ENCODE results near the gene SEMA4D.
A peak's percentile ranks its signal among the peaks of the same experiment; 100 is the strongest.

Gene SEMA4D

DNA sequence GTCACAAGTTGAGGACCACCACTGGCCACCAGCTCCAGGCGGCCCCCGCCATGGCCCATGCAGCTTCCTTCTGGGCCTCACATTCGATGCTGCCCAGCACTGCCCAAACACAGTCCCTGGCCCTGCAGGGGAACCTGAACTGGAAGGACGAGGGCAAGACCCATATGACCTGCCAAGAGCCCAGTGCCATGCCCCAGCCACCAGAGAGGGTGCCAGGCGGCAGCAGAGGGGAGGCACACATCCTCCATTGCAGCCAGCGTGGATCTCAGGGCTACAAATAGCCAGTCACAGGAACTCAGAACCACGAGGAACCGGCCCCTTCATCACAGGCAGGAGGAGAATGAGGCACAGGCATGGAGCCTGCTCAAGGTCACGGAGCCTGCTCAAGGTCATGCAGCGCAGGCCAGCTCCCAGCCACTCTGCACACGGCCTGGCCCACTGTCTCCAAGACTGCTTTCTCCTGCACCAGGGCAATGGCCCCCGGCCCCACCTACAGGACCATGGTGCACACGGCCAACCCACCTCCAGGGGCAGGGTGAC, 69.6 kb downstream of the SEMA4D start:
- Histone ChIP-seq H3K27ac (peak overlapping the region; percentile 93), H4K20me1 (ENCODE audit: insufficient read depth) (no peaks in the 10 kb centered on the region), H3K79me2 (ENCODE audit: insufficient read depth, low read depth) (peaks cover 83% of the 10 kb centered on the region)

GRCh38 chr9:89427621-89428221, 70.2 kb downstream of the SEMA4D start:
- Histone ChIP-seq H3K27me3 (ENCODE audit: insufficient read depth, low read depth) (no peaks in the 10 kb centered on the region), H4K20me1 (ENCODE audit: insufficient read depth) (no peaks in the 10 kb centered on the region), H3K4me3 (IDR thresholded peaks at IDR 0.05; ENCODE audit: insufficient read depth, low read depth, low read length) (no peak overlapping the region), H3K27ac (peak overlapping the region; percentile 93), H3K4me1 (ENCODE audit: low read depth, poor library complexity, severe bottlenecking) (peaks cover 99% of the 10 kb centered on the region), H2AFZ (ENCODE audit: low read depth) (no peak overlapping the region), H3K36me3 (ENCODE audit: insufficient read depth) (no peaks in the 10 kb centered on the region; the same call in 1 of the 2 replicates), H3K4me2 (peak overlapping the region; percentile 99), H3K79me2 (ENCODE audit: insufficient read depth, low read depth) (peaks cover 86% of the 10 kb centered on the region), H3K9ac (peak overlapping the region; percentile 64; the same call in 1 of the 2 replicates)
- TF ChIP-seq CTCF (conservative IDR thresholded peaks at IDR 0.05; ENCODE audit: low read depth, low read length), result no peak

More for the DNA sequence above, 69.6 kb downstream of the SEMA4D start:
- H3K9ac ChIP-seq, result no peak overlapping the region
- H3K4me1 ChIP-seq (ENCODE audit: low read depth, poor library complexity, severe bottlenecking), result peaks cover 99% of the 10 kb centered on the region
- no peak overlapping the region for H3K4me3 ChIP-seq (IDR thresholded peaks at IDR 0.05; ENCODE audit: insufficient read depth, low read depth, low read length)
- no peak overlapping the region for H2AFZ ChIP-seq (ENCODE audit: low read depth)
- no peak for TF ChIP-seq CTCF (conservative IDR thresholded peaks at IDR 0.05; ENCODE audit: low read depth, low read length)
- peak overlapping the region; percentile 99 for H3K4me2 ChIP-seq
- no peaks in the 10 kb centered on the region; the same call in 1 of the 2 replicates for H3K36me3 ChIP-seq (ENCODE audit: insufficient read depth)
- no peaks in the 10 kb centered on the region for H3K27me3 ChIP-seq (ENCODE audit: insufficient read depth, low read depth)

DNA sequence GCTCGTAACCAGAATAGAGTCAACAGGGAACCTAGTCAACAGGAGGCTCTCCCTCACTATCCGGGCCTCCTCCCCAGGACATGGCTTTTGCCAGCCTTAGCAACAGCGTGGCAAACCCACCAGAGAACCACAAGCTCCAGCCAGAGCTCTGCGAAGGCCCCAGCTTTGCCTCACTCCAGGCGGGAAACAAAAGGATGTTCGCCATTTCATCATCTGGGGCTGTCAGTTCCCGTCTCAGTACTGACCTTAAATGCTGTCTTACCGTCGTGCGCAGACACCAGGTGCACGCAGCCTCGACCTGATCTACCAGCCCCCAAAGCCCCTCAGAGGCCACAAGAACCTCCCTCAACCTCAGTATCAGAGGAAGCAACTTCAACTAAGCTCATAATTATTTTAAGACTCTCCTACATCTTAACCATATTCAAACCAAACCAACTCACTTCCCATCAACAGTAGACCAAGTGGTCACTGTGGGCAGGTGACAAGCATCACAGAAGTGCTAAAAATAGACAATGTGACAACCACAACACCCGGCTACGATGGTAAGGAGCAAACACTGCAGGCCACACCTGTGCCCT, 71.4 kb downstream of the SEMA4D start:
- Histone ChIP-seq H3K4me2 (peak overlapping the region; percentile 99), H2AFZ (ENCODE audit: low read depth) (no peak overlapping the region), H3K4me3 (IDR thresholded peaks at IDR 0.05; ENCODE audit: insufficient read depth, low read depth, low read length) (no peak overlapping the region), H3K27me3 (ENCODE audit: insufficient read depth, low read depth) (no peaks in the 10 kb centered on the region), H3K4me1 (ENCODE audit: low read depth, poor library complexity, severe bottlenecking) (peaks cover 95% of the 10 kb centered on the region), H3K9ac (peak overlapping the region; percentile 64), H3K36me3 (ENCODE audit: insufficient read depth) (peaks cover 4% of the 10 kb centered on the region; the same call in 1 of the 2 replicates), H3K27ac (peak overlapping the region; percentile 93), H4K20me1 (ENCODE audit: insufficient read depth) (no peaks in the 10 kb centered on the region), H3K79me2 (ENCODE audit: insufficient read depth, low read depth) (peaks cover 86% of the 10 kb centered on the region)
- no peak for TF ChIP-seq CTCF (conservative IDR thresholded peaks at IDR 0.05; ENCODE audit: low read depth, low read length)

DNA sequence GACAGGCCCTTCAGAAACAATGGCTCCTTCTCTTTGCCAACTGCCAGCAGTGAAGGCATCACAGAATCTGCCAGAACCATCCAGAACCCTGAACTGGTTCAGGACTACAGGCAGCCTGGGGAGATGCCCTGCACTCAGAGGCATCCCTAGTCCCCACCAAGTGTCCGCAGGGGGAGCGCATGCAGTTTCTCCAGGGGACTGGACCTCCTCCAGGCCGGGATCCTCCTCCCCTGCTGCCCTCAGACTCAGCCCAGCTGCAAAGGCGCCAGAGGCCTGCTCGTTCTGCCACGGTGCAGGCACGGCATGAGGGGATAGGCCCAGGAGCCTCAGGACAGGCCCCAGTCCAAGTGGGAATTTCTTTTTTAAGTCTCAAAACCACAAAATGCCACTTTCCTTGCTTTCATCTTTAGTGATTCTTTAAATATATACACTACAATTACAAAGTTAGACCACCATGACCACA, 72.0 kb downstream of the SEMA4D start:
- peaks cover 86% of the 10 kb centered on the region for H3K79me2 ChIP-seq (ENCODE audit: insufficient read depth, low read depth)
- H3K27ac ChIP-seq, result peak overlapping the region; percentile 93
- H2AFZ ChIP-seq (ENCODE audit: low read depth), result no peak overlapping the region
- no peaks in the 10 kb centered on the region for H4K20me1 ChIP-seq (ENCODE audit: insufficient read depth)
- H3K9ac ChIP-seq, result peak overlapping the region; percentile 64
- no peak for TF ChIP-seq CTCF (conservative IDR thresholded peaks at IDR 0.05; ENCODE audit: low read depth, low read length)
- H3K4me2 ChIP-seq, result peak overlapping the region; percentile 99
- no peak overlapping the region for H3K4me3 ChIP-seq (IDR thresholded peaks at IDR 0.05; ENCODE audit: insufficient read depth, low read depth, low read length)
- no peaks in the 10 kb centered on the region for H3K27me3 ChIP-seq (ENCODE audit: insufficient read depth, low read depth)
- peaks cover 4% of the 10 kb centered on the region; the same call in 1 of the 2 replicates for H3K36me3 ChIP-seq (ENCODE audit: insufficient read depth)
- H3K4me1 ChIP-seq (ENCODE audit: low read depth, poor library complexity, severe bottlenecking), result peaks cover 95% of the 10 kb centered on the region

Measured in KMS-11 (cell line).